Naive thymus-derived CD8-positive, alpha-beta T cell (primary cell): ENCODE measurements around the gene SH2D3C. TPM values are rescaled to one million over a fixed set of nuclear protein-coding genes. Genes with fewer than 3 reads are reported as not detected.

ENCODE experiments used
- ATAC-seq, 2 donors: fragments of 150-1000 bp; cut with Tn5 transposase in 1 of 2; sonication (Bioruptor Pico), chemical (Tn5 transposase) in 1 of 2; 1 replicate in 1 of 2; 2 replicates in 1 of 2; pipeline ENCODE4 v1.10.0; 2021; ENCODE audit warnings: mild to moderate bottlenecking in 2 of 2, moderate library complexity in 2 of 2
- POLR2A ChIA-PET: fragments of 350-600 bp; sonication (Branson Sonifier 250); formaldehyde crosslinking; loops from one replicate; lab custom pipeline; 2021; ENCODE audit warnings: antibody characterized with exemption; lab: Charles Lee
- DNase-seq, 10 donors: peaks; one replicate each; pipeline versions ENCODE4 v3.0.0 to v3.0.0-alpha.2; 2020 to 2022
- H3K27ac Mint-ChIP-seq, 10 donors: one replicate each; pipeline ENCODE4 v1.8.0; 2020 to 2022; ENCODE audit warnings: mild to moderate bottlenecking in 10 of 10, mixed read lengths in 10 of 10, moderate library complexity in 4 of 10, inconsistent platforms in 1 of 10
- H3K27me3 Mint-ChIP-seq, 5 donors: one replicate each; pipeline ENCODE4 v1.8.0; 2021 to 2022; ENCODE audit warnings: mixed read lengths in 5 of 5
- H3K36me3 Mint-ChIP-seq, 3 donors: one replicate each; pipeline ENCODE4 v1.8.0; 2020 to 2022; ENCODE audit warnings: mixed read lengths in 3 of 3, mild to moderate bottlenecking in 2 of 3, inconsistent platforms in 1 of 3
- H3K4me1 Mint-ChIP-seq, 4 donors: one replicate each; pipeline ENCODE4 v1.8.0; 2021 to 2022; ENCODE audit warnings: mixed read lengths in 4 of 4
- H3K4me3 Mint-ChIP-seq, 10 donors: one replicate each; pipeline ENCODE4 v1.8.0; 2020 to 2022; ENCODE audit warnings: mild to moderate bottlenecking in 10 of 10, mixed read lengths in 10 of 10, moderate library complexity in 6 of 10, inconsistent platforms in 1 of 10
- H3K9me3 Mint-ChIP-seq, 9 donors: one replicate each; pipeline ENCODE4 v1.8.0; 2020 to 2022; ENCODE audit warnings: mixed read lengths in 9 of 9, mild to moderate bottlenecking in 3 of 9, inconsistent platforms in 1 of 9, moderate library complexity in 1 of 9
- polyA plus RNA-seq, 3 donors: library from polyadenylated mRNA; unstranded; fragments of 300-500 nt; fragmentation: Illumina TruSeq; gene quantifications; one replicate each; pipeline ENCODE4 v1.2.3, GENCODE V29; 2021
- total RNA-seq, 8 experiments: library from RNA in 2 of 8; stranded (reverse) in 2 of 8; gene quantifications; one replicate each; pipeline ENCODE4 v1.2.3 and lab custom pipeline; 2021 to 2026

The SH2D3C gene
- total and polyA plus RNA-seq, 5 experiments from 2014 or later, result 13.8 to 50.8 (median 42.8) TPM

GRCh38 chr9:127720865-127721227 lies 57.6 kb downstream of the SH2D3C start:
- H3K27ac Mint-ChIP-seq, result peak overlapping the region; percentile 47 to 95 (median 86)
- H3K4me1 Mint-ChIP-seq, result peaks cover 16 to 41% (median 29%) of the 10 kb centered on the region in 4 donors
- H3K27me3 Mint-ChIP-seq, result peaks cover 0 to 2% (median 0%) of the 10 kb centered on the region in 5 donors
- ATAC-seq, result no peak
- no peak for DNase-seq
- no peaks in the 10 kb centered on the region for H3K36me3 Mint-ChIP-seq
- POLR2A ChIA-PET, result interaction anchor here (1.1 to 1.6 kb wide), 6 partner anchors 14 to 113 kb away, joined by 3 to 5 read pairs (median 4); partner anchors contain the start of gene TOR2A
- peak overlapping the region; percentile 42 to 82 (median 59) for H3K4me3 Mint-ChIP-seq
- no peaks in the 10 kb centered on the region for H3K9me3 Mint-ChIP-seq

- POLR2A ChIA-PET, result interaction anchor here (1.1 to 1.6 kb wide), 8 partner anchors 11 to 150 kb away, joined by 3 to 6 read pairs (median 4); partner anchors contain the start of gene TOR2A
- ATAC-seq (peak; percentile 13), DNase-seq (peak in 6 of 10 donors; percentile 15 to 54 (median 44))
- no peaks in the 10 kb centered on the region for H3K9me3 Mint-ChIP-seq
- peaks cover 0 to 2% (median 0%) of the 10 kb centered on the region in 5 donors for H3K27me3 Mint-ChIP-seq
- peak overlapping the region; percentile 44 to 90 (median 76) for H3K4me3 Mint-ChIP-seq
- no peaks in the 10 kb centered on the region for H3K36me3 Mint-ChIP-seq
- H3K4me1 Mint-ChIP-seq, result peaks cover 19 to 45% (median 35%) of the 10 kb centered on the region in 4 donors
- H3K27ac Mint-ChIP-seq, result peak overlapping the region; percentile 71 to 97 (median 94)
These were observed 58.2 kb downstream of the SH2D3C start for GRCh38 chr9:127720031-127720864.

- H3K4me1 Mint-ChIP-seq, result peaks cover 19 to 51% (median 37%) of the 10 kb centered on the region in 4 donors
- peaks cover 0 to 2% (median 0%) of the 10 kb centered on the region in 5 donors for H3K27me3 Mint-ChIP-seq
- peak overlapping the region in 4 of 10 donors; percentile 22 to 62 (median 40) for H3K4me3 Mint-ChIP-seq
- ATAC-seq (no peak), DNase-seq (no peak)
- no peaks in the 10 kb centered on the region for H3K9me3 Mint-ChIP-seq
- no peaks in the 10 kb centered on the region for H3K36me3 Mint-ChIP-seq
- POLR2A ChIA-PET, result interaction anchor here (0.6 to 3.3 kb wide), 4 partner anchors 14 to 152 kb away, joined by 3 to 19 read pairs (median 4); partner anchors contain the start of gene TOR2A
- H3K27ac Mint-ChIP-seq, result peak overlapping the region in 5 of 10 donors; percentile 24 to 89 (median 63)
These were observed 60.7 kb downstream of the SH2D3C start for GRCh38 chr9:127717766-127718165.

- H3K36me3 Mint-ChIP-seq, result no peaks in the 10 kb centered on the region
- peaks cover 19 to 52% (median 41%) of the 10 kb centered on the region in 4 donors for H3K4me1 Mint-ChIP-seq
- ATAC-seq, result no peak
- POLR2A ChIA-PET, result interaction anchor here (1.1 to 3.3 kb wide), 5 partner anchors 17 to 182 kb away, joined by 4 to 19 read pairs (median 6); partner anchors contain the start of gene TOR2A
- peak overlapping the region; percentile 90 to 100 (median 99) for H3K4me3 Mint-ChIP-seq
- no peak for DNase-seq
- peak overlapping the region; percentile 95 to 99 (median 98) for H3K27ac Mint-ChIP-seq
- no peaks in the 10 kb centered on the region for H3K27me3 Mint-ChIP-seq
- no peaks in the 10 kb centered on the region for H3K9me3 Mint-ChIP-seq
These were observed 62.1 kb downstream of the SH2D3C start for GRCh38 chr9:127716412-127716811.

- ATAC-seq, result peak; percentile 94
- peak within 1 kb of the TSS; percentile 90 to 100 (median 99) for H3K4me3 Mint-ChIP-seq
- peak within 1 kb of the TSS; percentile 95 to 99 (median 98) for H3K27ac Mint-ChIP-seq
- no peaks in the 10 kb centered on the region for H3K9me3 Mint-ChIP-seq
- POLR2A ChIA-PET, result interaction anchor here (0.5 to 3.3 kb wide), 9 partner anchors 9 to 183 kb away, joined by 3 to 19 read pairs (median 4); partner anchors contain the start of genes CDK9, CFAP157 and TOR2A
- peaks cover 20 to 54% (median 41%) of the 10 kb centered on the region in 4 donors for H3K4me1 Mint-ChIP-seq
- H3K36me3 Mint-ChIP-seq, result no peaks in the 10 kb centered on the region
- no peaks in the 10 kb centered on the region for H3K27me3 Mint-ChIP-seq
- DNase-seq, result peak; percentile 93 to 98 (median 96)
These were observed 62.8 kb downstream of the SH2D3C start, which contains the start of the genes PTRH1 and TTC16 for GRCh38 chr9:127715470-127716337. TSS of gene PTRH1 (minus strand) at chr9:127715663. CDS start at chr9:127715639, 24 bp downstream. TSS of gene TTC16 (plus strand) at chr9:127716079. CDS start at chr9:127716146, 67 bp downstream.

GRCh38 chr9:127714951-127715469 lies 63.5 kb downstream of the SH2D3C start:
- Mint-ChIP-seq H3K4me3 (peak overlapping the region; percentile 90 to 100 (median 99)), H3K9me3 (no peaks in the 10 kb centered on the region), H3K27me3 (no peaks in the 10 kb centered on the region), H3K36me3 (no peaks in the 10 kb centered on the region), H3K27ac (peak overlapping the region; percentile 95 to 99 (median 98)), H3K4me1 (peaks cover 19 to 53% (median 42%) of the 10 kb centered on the region in 4 donors)
- POLR2A ChIA-PET, result interaction anchor here (0.6 to 3.3 kb wide), 9 partner anchors 8 to 183 kb away, joined by 3 to 19 read pairs (median 4); partner anchors contain the start of genes CDK9, CFAP157 and TOR2A
- ATAC-seq (peak; percentile 23 to 37), DNase-seq (no peak)

GRCh38 chr9:127714020-127714750 lies 64.3 kb downstream of the SH2D3C start:
- Mint-ChIP-seq H3K9me3 (no peaks in the 10 kb centered on the region), H3K4me3 (peak overlapping the region; percentile 63 to 90 (median 78)), H3K36me3 (no peaks in the 10 kb centered on the region), H3K4me1 (peaks cover 14 to 47% (median 36%) of the 10 kb centered on the region in 4 donors), H3K27ac (peak overlapping the region in 9 of 10 donors; percentile 13 to 86 (median 52)), H3K27me3 (no peaks in the 10 kb centered on the region)
- no peak for ATAC-seq
- POLR2A ChIA-PET, result interaction anchor here (1.3 to 1.4 kb wide), 2 partner anchors 9 to 202 kb away, joined by 3 to 4 read pairs; no protein-coding TSS in a partner anchor
- no peak for DNase-seq

GRCh38 chr9:127712867-127713266 lies 65.6 kb downstream of the SH2D3C start:
- Mint-ChIP-seq H3K27ac (peak overlapping the region in 1 of 10 donors; percentile 33), H3K4me3 (peak overlapping the region in 5 of 10 donors; percentile 14 to 59 (median 32)), H3K9me3 (peaks cover 0 to 2% (median 0%) of the 10 kb centered on the region in 9 donors), H3K36me3 (no peaks in the 10 kb centered on the region), H3K27me3 (no peaks in the 10 kb centered on the region), H3K4me1 (peaks cover 14 to 45% (median 35%) of the 10 kb centered on the region in 4 donors)
- no peak for ATAC-seq
- no peak for DNase-seq
- POLR2A ChIA-PET, result interaction anchor here (0.6 to 0.7 kb wide), 2 partner anchors 147 to 984 kb away, joined by 3 to 4 read pairs; no protein-coding TSS in a partner anchor

GRCh38 chr9:127712371-127712770 lies 66.1 kb downstream of the SH2D3C start:
- H3K27me3 Mint-ChIP-seq, result no peaks in the 10 kb centered on the region
- H3K36me3 Mint-ChIP-seq, result no peaks in the 10 kb centered on the region
- peak overlapping the region in 1 of 10 donors; percentile 33 for H3K27ac Mint-ChIP-seq
- H3K4me1 Mint-ChIP-seq, result peaks cover 17 to 49% (median 40%) of the 10 kb centered on the region in 4 donors
- ATAC-seq (no peak), DNase-seq (no peak)
- H3K4me3 Mint-ChIP-seq, result peak overlapping the region in 5 of 10 donors; percentile 14 to 69 (median 32)
- POLR2A ChIA-PET, result interaction anchor here (0.9 to 1.0 kb wide), 2 partner anchors 27 to 67 kb away, joined by 3 read pairs; no protein-coding TSS in a partner anchor
- peaks cover 0 to 2% (median 0%) of the 10 kb centered on the region in 9 donors for H3K9me3 Mint-ChIP-seq

- DNase-seq (no peak), ATAC-seq (no peak)
- Mint-ChIP-seq H3K36me3 (no peaks in the 10 kb centered on the region), H3K4me1 (peaks cover 18 to 53% (median 41%) of the 10 kb centered on the region in 4 donors), H3K27me3 (no peaks in the 10 kb centered on the region), H3K9me3 (peaks cover 0 to 2% (median 0%) of the 10 kb centered on the region in 9 donors), H3K27ac (peak overlapping the region in 1 of 10 donors; percentile 47), H3K4me3 (peak overlapping the region in 2 of 10 donors; percentile 30 to 69)
- POLR2A ChIA-PET, result interaction anchor here (0.9 to 1.0 kb wide), 2 partner anchors 26 to 67 kb away, joined by 3 read pairs; no protein-coding TSS in a partner anchor
These were observed 66.6 kb downstream of the SH2D3C start for GRCh38 chr9:127711831-127712274.
